SU-DHL-6 (cell line): ENCODE data around the gene TCF4.

Source experiments
- H2AFZ ChIP-seq: fragments of 200-600 bp; sonication (generic); 2 replicates; pipeline ENCODE4 v1.6.1; 2014; ENCODE audit warnings: low read depth, mild to moderate bottlenecking, moderate library complexity, mixed read lengths, antibody characterized with exemption, low read length; ENCODE audit not compliant: severe bottlenecking
- H3F3A ChIP-seq: fragments of 200-600 bp; shearing (Covaris generic); 2 replicates; pipeline ENCODE4 v1.6.0; 2016; ENCODE audit warnings: antibody characterized with exemption, mild to moderate bottlenecking; ENCODE audit not compliant: insufficient read depth
- H3K27ac ChIP-seq: fragments of 200-600 bp; sonication (generic); 2 replicates; pipeline ENCODE4 v1.5.1; 2016; ENCODE audit warnings: low read depth, mild to moderate bottlenecking, low read length, moderate library complexity, mixed read lengths
- H3K27me3 ChIP-seq: fragments of 200-600 bp; sonication (generic), shearing (Covaris generic); 2 replicates; pipeline ENCODE4 v1.6.0; 2014; ENCODE audit warnings: mild to moderate bottlenecking, low read length
- H3K36me3 ChIP-seq: fragments of 200-600 bp; sonication (generic); 2 replicates; pipeline ENCODE4 v1.6.1; 2014; ENCODE audit warnings: mild to moderate bottlenecking, low read length, mixed read lengths
- H3K4me2 ChIP-seq: fragments of 300-600, 200-600 bp; shearing (Covaris generic), sonication (generic); 2 replicates; pipeline ENCODE4 v1.6.0; 2014; ENCODE audit warnings: low read length, low read depth, mild to moderate bottlenecking; ENCODE audit not compliant: poor library complexity, severe bottlenecking
- H3K4me3 ChIP-seq: fragments of 200-600 bp; sonication (generic); 2 replicates; pipeline ENCODE4 v1.5.1; 2014; ENCODE audit warnings: antibody characterized with exemption, low read length, mild to moderate bottlenecking, mixed read lengths; ENCODE audit not compliant: insufficient read depth, poor library complexity, severe bottlenecking
- H3K79me2 ChIP-seq: fragments of 200-600 bp; sonication (generic); 2 replicates; pipeline ENCODE4 v1.6.1; 2014; ENCODE audit warnings: mild to moderate bottlenecking, low read length, moderate library complexity; ENCODE audit not compliant: insufficient read depth
- H3K9ac ChIP-seq: fragments of 200-600 bp; sonication (generic); 2 replicates; pipeline ENCODE4 v1.7.0; 2014; ENCODE audit warnings: mild to moderate bottlenecking, low read length
- H3K9me2 ChIP-seq: fragments of 200-600 bp; sonication (generic); replicated peaks from 2 replicates; pipeline ENCODE4 v1.6.1; 2014; ENCODE audit warnings: low read length; ENCODE audit not compliant: insufficient read depth
- H3K9me3 ChIP-seq: fragments of 200-600 bp; sonication (generic); 2 replicates; pipeline ENCODE4 v1.6.1; 2014; ENCODE audit warnings: low read length, mixed read lengths; ENCODE audit not compliant: insufficient read depth
- H4K20me1 ChIP-seq: fragments of 200-600 bp; sonication (generic); 2 replicates; pipeline ENCODE4 v1.6.1; 2014; ENCODE audit warnings: low read depth, mild to moderate bottlenecking, antibody characterized with exemption, low read length, moderate library complexity, mixed read lengths
- EZH2phosphoT487 ChIP-seq: fragments of 200-600 bp; sonication (generic), shearing (Covaris generic); conservative IDR thresholded peaks from 2 replicates; pipeline ENCODE4 v1.6.1; 2018; ENCODE audit warnings: mild to moderate bottlenecking, antibody characterized with exemption, low read length, moderate library complexity, mixed read lengths
- TF ChIP-seq, protein P1 (sequence below): fragments of 200-600 bp; sonication (generic); IDR thresholded peaks from one replicate; pipeline ENCODE4 v1.5.1; 2017; ENCODE audit warnings: antibody characterized with exemption, mild to moderate bottlenecking, low read length, moderate library complexity; ENCODE audit not compliant: insufficient read depth, poor library complexity, severe bottlenecking

TCF4 gene

DNA sequence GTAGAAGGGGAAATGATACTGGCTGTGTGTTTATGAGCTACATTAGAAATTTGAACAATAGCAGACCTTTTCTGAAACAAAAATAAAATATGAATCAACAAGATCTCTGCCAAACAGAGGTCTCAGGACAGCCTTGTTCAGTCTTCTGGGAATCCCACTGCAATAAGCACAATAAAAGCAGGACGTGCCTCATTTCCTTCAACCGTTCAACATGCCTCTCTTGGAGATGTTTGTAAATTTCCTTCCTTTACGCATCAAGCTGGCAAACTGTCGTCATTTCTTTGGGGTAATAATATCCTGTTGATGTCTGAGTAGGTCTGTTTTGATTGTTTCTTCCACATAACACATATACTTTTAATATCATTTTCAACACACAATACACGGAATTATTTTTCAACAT lies 77.2 kb downstream of the TCF4 start:
- Histone ChIP-seq H3K4me2 (no peak overlapping the region), H3K36me3 (no peaks in the 10 kb centered on the region), H3K9me2 (0 out of 2 replicates have a peak, but pooled peaks cover 4% of the 10 kb centered on the region), H4K20me1 (no peaks in the 10 kb centered on the region), H3K27ac (no peak overlapping the region), H3K27me3 (no peaks in the 10 kb centered on the region), H3F3A (no peaks in the 10 kb centered on the region), H2AFZ (no peak overlapping the region), H3K4me3 (no peak overlapping the region), H3K9me3 (no peaks in the 10 kb centered on the region; the same call in 1 of the 2 replicates), H3K9ac (no peak overlapping the region), H3K79me2 (no peaks in the 10 kb centered on the region)
- TF ChIP-seq EZH2phosphoT487: no peak
- TF ChIP-seq, protein P1, sequence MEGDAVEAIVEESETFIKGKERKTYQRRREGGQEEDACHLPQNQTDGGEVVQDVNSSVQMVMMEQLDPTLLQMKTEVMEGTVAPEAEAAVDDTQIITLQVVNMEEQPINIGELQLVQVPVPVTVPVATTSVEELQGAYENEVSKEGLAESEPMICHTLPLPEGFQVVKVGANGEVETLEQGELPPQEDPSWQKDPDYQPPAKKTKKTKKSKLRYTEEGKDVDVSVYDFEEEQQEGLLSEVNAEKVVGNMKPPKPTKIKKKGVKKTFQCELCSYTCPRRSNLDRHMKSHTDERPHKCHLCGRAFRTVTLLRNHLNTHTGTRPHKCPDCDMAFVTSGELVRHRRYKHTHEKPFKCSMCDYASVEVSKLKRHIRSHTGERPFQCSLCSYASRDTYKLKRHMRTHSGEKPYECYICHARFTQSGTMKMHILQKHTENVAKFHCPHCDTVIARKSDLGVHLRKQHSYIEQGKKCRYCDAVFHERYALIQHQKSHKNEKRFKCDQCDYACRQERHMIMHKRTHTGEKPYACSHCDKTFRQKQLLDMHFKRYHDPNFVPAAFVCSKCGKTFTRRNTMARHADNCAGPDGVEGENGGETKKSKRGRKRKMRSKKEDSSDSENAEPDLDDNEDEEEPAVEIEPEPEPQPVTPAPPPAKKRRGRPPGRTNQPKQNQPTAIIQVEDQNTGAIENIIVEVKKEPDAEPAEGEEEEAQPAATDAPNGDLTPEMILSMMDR: no peak

DNA sequence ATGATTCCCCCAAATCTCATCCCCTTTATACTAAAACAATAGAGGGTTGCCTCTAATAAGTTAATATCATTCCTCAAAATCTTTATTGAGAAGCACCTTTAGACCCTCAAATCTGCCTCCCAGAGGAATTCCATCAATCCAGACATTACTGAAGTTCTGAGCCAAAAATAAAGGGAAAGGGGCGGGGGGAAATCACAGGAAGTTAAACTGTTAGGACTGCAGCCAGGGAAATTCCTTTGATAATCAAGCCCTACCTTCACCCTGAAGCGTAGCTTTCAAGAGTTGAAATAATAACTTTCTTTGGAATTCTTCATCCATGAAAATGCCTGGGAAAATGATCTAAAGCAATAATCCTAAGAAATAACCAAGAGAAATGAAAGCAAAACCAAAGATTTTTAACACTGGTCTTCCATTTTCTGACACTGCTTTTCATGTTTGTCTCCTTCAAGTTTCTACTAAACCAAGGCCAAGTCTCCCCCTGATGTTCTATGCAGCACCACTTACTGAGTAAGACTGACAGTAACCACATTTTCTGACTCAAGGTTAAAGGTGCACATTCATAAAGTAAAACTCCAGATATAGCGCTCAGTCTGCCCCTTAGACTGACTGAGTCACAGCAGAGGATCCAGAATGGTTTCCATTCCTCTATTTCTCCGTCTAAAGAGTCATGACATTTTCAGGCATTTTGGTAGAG lies 78.2 kb downstream of the TCF4 start:
- TF ChIP-seq EZH2phosphoT487: no peak
- TF ChIP-seq, protein P1: no peak
- Histone ChIP-seq H3K27me3 (no peaks in the 10 kb centered on the region), H3K27ac (no peak overlapping the region), H3K9me2 (0 out of 2 replicates have a peak, but pooled peaks cover 4% of the 10 kb centered on the region), H2AFZ (no peak overlapping the region), H4K20me1 (no peaks in the 10 kb centered on the region), H3K36me3 (no peaks in the 10 kb centered on the region), H3K4me2 (no peak overlapping the region), H3F3A (no peaks in the 10 kb centered on the region), H3K9me3 (no peaks in the 10 kb centered on the region; the same call in 1 of the 2 replicates), H3K9ac (no peak overlapping the region), H3K4me3 (no peak overlapping the region), H3K79me2 (no peaks in the 10 kb centered on the region)

DNA sequence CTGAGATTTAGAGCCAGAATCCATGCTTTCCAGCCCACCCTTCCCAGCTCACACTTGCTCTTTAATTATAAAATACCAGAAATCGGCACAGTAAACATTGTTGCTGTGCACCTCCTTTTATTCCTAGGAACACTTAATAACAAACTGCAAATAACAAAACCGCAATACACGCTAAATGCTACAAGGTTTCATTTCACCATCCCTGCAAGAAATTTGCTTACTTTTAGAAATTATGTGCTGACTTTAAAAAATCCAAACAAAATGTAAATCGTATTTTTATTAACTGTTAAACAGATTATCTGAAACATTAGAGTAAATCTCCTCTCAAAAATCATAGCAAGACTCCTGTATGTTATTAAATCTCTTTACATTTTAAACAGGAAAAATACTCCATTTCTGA lies 79.3 kb downstream of the TCF4 start:
- H3K4me3 ChIP-seq: no peak overlapping the region
- H3K9me3 ChIP-seq: no peaks in the 10 kb centered on the region; the same call in 1 of the 2 replicates
- H3K36me3 ChIP-seq: no peaks in the 10 kb centered on the region
- TF ChIP-seq EZH2phosphoT487: no peak
- TF ChIP-seq, protein P1: no peak
- H3K4me2 ChIP-seq: no peak overlapping the region
- H3K27ac ChIP-seq: no peak overlapping the region
- H3K9me2 ChIP-seq: 0 out of 2 replicates have a peak, but pooled peaks cover 4% of the 10 kb centered on the region
- H4K20me1 ChIP-seq: no peaks in the 10 kb centered on the region
- no peaks in the 10 kb centered on the region for H3K79me2 ChIP-seq
- no peaks in the 10 kb centered on the region for H3F3A ChIP-seq
- no peak overlapping the region for H2AFZ ChIP-seq
- no peak overlapping the region for H3K9ac ChIP-seq
- H3K27me3 ChIP-seq: no peaks in the 10 kb centered on the region
